HEK293 (cell line): Measurements from ENCODE around the gene RAB20.

ENCODE experiments used
- CTCF ChIA-PET: fragments of 350-600 bp; formaldehyde crosslinking; extraction: SDS; loops from one replicate; lab custom pipeline; 2021; ENCODE audit warnings: antibody characterized with exemption; lab: Yijun Ruan, JAX
- POLR2A ChIA-PET: fragments of 300-600 bp; formaldehyde crosslinking; extraction: SDS; loops from one replicate; lab custom pipeline; 2020; ENCODE audit warnings: antibody characterized with exemption, inconsistent platforms; lab: Yijun Ruan, JAX
- H3K27ac ChIP-seq: fragments of 200-500 bp; sonication (Bioruptor generic); 2 replicates; pipeline ENCODE4 v1.5.1; 2014; ENCODE audit warnings: low read depth, low read length, control low read depth, inconsistent platforms; ENCODE audit errors: extremely low read depth
- H3K36me3 ChIP-seq, 2 experiments: fragments of 200-500 bp in 1 of 2; sonication (Bioruptor generic) in 1 of 2; 1 replicate in 1 of 2; 2 replicates in 1 of 2; pipeline ENCODE4 v1.5.1; 2014 to 2017; ENCODE audit warnings: inconsistent platforms in 2 of 2, low read length in 2 of 2; ENCODE audit not compliant: control insufficient read depth in 2 of 2, insufficient read depth in 1 of 2
- H3K4me1 ChIP-seq: fragments of 200-500 bp; sonication (Bioruptor generic); 2 replicates; pipeline ENCODE4 v1.5.1; 2014; ENCODE audit warnings: mild to moderate bottlenecking, low read length, inconsistent platforms; ENCODE audit not compliant: control insufficient read depth, insufficient read depth
- H3K4me3 ChIP-seq: 2 replicates; pipeline ENCODE4 v1.5.1; 2011; ENCODE audit warnings: low read depth, mild to moderate bottlenecking, control low read depth, low read length, moderate library complexity
- H3K9me3 ChIP-seq: fragments of 200-500 bp; sonication (Bioruptor generic); 2 replicates; pipeline ENCODE4 v1.5.1; 2014; ENCODE audit warnings: low read depth, low read length, inconsistent platforms; ENCODE audit not compliant: control insufficient read depth, insufficient read depth
- EGR2 ChIP-seq: fragments of 450-650 bp; formaldehyde crosslinking; IDR thresholded peaks from 2 replicates; pipeline ENCODE4 v1.5.1; 2016; ENCODE audit warnings: low read depth, missing biosample characterization, missing genetic modification characterization
- FEZF1 ChIP-seq: fragments of 450-650 bp; formaldehyde crosslinking; IDR thresholded peaks from 2 replicates; pipeline ENCODE4 v1.5.1; 2016; ENCODE audit warnings: missing biosample characterization, missing genetic modification characterization
- YY1 ChIP-seq: fragments of 450-650 bp; formaldehyde crosslinking; IDR thresholded peaks from 2 replicates; pipeline ENCODE4 v1.5.1; 2018; ENCODE audit warnings: missing biosample characterization, missing genetic modification characterization
- ZBTB48 ChIP-seq: fragments of 450-650 bp; formaldehyde crosslinking; IDR thresholded peaks from 2 replicates; pipeline ENCODE4 v1.5.1; 2016; ENCODE audit warnings: missing biosample characterization, missing genetic modification characterization
- ZFHX2 ChIP-seq: fragments of 450-650 bp; formaldehyde crosslinking; conservative IDR thresholded peaks from 2 replicates; pipeline ENCODE4 v1.5.1; 2016; ENCODE audit warnings: missing biosample characterization, missing genetic modification characterization
- ZNF146 ChIP-seq: fragments of 450-650 bp; formaldehyde crosslinking; IDR thresholded peaks from 2 replicates; pipeline ENCODE4 v1.5.1; 2016; ENCODE audit warnings: missing biosample characterization, missing genetic modification characterization
- ZNF169 ChIP-seq: fragments of 450-650 bp; formaldehyde crosslinking; IDR thresholded peaks from 2 replicates; pipeline ENCODE4 v1.5.1; 2016; ENCODE audit warnings: missing biosample characterization, missing genetic modification characterization
- ZNF184 ChIP-seq: fragments of 450-650 bp; IDR thresholded peaks from 2 replicates; pipeline ENCODE4 v1.5.1; 2018; ENCODE audit warnings: missing biosample characterization, mild to moderate bottlenecking, missing genetic modification characterization
- ZNF24 ChIP-seq: fragments of 450-650 bp; formaldehyde crosslinking; IDR thresholded peaks from 2 replicates; pipeline ENCODE4 v1.5.1; 2016; ENCODE audit warnings: missing biosample characterization, missing genetic modification characterization
- ZNF292 ChIP-seq: fragments of 450-650 bp; formaldehyde crosslinking; IDR thresholded peaks from 2 replicates; pipeline ENCODE4 v1.5.1; 2016; ENCODE audit warnings: low read depth, missing biosample characterization, missing genetic modification characterization, borderline replicate concordance
- ZNF549 ChIP-seq: fragments of 450-650 bp; IDR thresholded peaks from 2 replicates; pipeline ENCODE4 v1.5.1; 2018; ENCODE audit warnings: missing biosample characterization, missing genetic modification characterization, mild to moderate bottlenecking, inconsistent platforms, moderate library complexity
- ZNF558 ChIP-seq: fragments of 450-650 bp; formaldehyde crosslinking; IDR thresholded peaks from 2 replicates; pipeline ENCODE4 v1.5.1; 2016; ENCODE audit warnings: missing biosample characterization, missing genetic modification characterization
- ZNF560 ChIP-seq: fragments of 450-650 bp; formaldehyde crosslinking; IDR thresholded peaks from 2 replicates; pipeline ENCODE4 v1.5.1; 2017; ENCODE audit warnings: missing biosample characterization, missing genetic modification characterization, borderline replicate concordance
- ZNF580 ChIP-seq: fragments of 450-650 bp; formaldehyde crosslinking; IDR thresholded peaks from 2 replicates; pipeline ENCODE4 v1.5.1; 2016; ENCODE audit warnings: missing biosample characterization, missing genetic modification characterization
- ZNF692 ChIP-seq: fragments of 450-650 bp; formaldehyde crosslinking; IDR thresholded peaks from 2 replicates; pipeline ENCODE4 v1.5.1; 2016; ENCODE audit warnings: missing biosample characterization, missing genetic modification characterization
- ZSCAN16 ChIP-seq: fragments of 450-650 bp; formaldehyde crosslinking; IDR thresholded peaks from 2 replicates; pipeline ENCODE4 v1.5.1; 2016; ENCODE audit warnings: missing biosample characterization, missing genetic modification characterization
- TF ChIP-seq, protein P1 (sequence below): fragments of 450-650 bp; formaldehyde crosslinking; IDR thresholded peaks from 2 replicates; pipeline ENCODE4 v1.5.1; 2017; ENCODE audit warnings: missing biosample characterization, missing genetic modification characterization
- TF ChIP-seq, protein P2 (sequence below): fragments of 450-650 bp; formaldehyde crosslinking; conservative IDR thresholded peaks from 2 replicates; pipeline ENCODE4 v1.5.1; 2016; ENCODE audit warnings: low read depth, missing biosample characterization, missing genetic modification characterization

RAB20 gene

GRCh38 chr13:110492679-110493593 is 68.6 kb downstream of the RAB20 start:
- Histone ChIP-seq H3K27ac (no peak overlapping the region), H3K4me1 (no peaks in the 10 kb centered on the region), H3K9me3 (no peaks in the 10 kb centered on the region), H3K36me3 (peaks cover 0 to 51% of the 10 kb centered on the region in 2 experiments; a peak in 2 of 3 replicates), H3K4me3 (no peak overlapping the region)
- ChIA-PET CTCF (no interaction called here), POLR2A (no interaction called here)
- peak; percentile 73 for TF ChIP-seq EGR2
- no peak for TF ChIP-seq ZNF24 (tag by site-specific recombination)
- TF ChIP-seq ZFHX2 (tag by site-specific recombination) = peak; percentile 60
- TF ChIP-seq, protein P1, sequence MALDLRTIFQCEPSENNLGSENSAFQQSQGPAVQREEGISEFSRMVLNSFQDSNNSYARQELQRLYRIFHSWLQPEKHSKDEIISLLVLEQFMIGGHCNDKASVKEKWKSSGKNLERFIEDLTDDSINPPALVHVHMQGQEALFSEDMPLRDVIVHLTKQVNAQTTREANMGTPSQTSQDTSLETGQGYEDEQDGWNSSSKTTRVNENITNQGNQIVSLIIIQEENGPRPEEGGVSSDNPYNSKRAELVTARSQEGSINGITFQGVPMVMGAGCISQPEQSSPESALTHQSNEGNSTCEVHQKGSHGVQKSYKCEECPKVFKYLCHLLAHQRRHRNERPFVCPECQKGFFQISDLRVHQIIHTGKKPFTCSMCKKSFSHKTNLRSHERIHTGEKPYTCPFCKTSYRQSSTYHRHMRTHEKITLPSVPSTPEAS (tag by site-specific recombination) = no peak

DNA sequence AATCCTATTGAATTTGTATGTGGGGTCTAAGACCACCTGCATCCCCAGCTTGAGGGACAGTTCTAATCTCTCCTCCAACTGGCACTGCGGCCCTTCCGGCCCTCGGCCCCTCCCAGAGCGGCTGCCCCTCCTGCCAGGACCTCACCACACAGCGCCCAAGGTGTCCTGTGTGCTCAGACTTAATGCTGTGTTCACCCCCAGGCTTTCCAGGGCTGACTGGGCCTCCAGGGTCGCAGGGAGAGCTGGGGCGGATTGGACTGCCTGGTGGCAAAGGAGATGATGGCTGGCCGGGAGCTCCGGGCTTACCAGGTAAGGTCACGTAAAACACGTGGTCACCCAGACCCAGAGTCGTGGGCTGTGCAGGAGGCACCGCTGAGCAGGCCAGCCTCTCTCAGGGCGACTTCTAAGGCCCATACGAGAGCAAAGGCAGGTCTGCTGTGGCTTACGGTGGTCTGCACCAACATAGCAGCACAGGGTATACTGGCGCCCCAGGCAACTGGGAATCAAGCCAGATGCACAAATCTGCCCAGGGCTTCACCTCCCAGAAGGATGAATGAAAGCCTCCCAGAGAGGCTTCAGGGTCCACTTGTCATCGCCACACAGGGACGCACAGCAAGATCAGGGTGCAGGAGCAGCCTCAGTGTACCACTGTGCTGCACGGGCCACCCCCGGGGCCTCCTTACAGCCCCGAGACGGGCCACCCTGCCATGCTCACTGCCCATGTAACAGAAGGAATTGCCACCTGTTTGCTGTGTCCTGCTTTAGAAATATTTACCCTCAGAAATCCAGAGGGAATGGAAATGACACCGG is 69.4 kb downstream of the RAB20 start:
- H3K4me3 ChIP-seq = no peak overlapping the region
- no peak for TF ChIP-seq ZSCAN16 (tag by site-specific recombination)
- TF ChIP-seq, protein P2, sequence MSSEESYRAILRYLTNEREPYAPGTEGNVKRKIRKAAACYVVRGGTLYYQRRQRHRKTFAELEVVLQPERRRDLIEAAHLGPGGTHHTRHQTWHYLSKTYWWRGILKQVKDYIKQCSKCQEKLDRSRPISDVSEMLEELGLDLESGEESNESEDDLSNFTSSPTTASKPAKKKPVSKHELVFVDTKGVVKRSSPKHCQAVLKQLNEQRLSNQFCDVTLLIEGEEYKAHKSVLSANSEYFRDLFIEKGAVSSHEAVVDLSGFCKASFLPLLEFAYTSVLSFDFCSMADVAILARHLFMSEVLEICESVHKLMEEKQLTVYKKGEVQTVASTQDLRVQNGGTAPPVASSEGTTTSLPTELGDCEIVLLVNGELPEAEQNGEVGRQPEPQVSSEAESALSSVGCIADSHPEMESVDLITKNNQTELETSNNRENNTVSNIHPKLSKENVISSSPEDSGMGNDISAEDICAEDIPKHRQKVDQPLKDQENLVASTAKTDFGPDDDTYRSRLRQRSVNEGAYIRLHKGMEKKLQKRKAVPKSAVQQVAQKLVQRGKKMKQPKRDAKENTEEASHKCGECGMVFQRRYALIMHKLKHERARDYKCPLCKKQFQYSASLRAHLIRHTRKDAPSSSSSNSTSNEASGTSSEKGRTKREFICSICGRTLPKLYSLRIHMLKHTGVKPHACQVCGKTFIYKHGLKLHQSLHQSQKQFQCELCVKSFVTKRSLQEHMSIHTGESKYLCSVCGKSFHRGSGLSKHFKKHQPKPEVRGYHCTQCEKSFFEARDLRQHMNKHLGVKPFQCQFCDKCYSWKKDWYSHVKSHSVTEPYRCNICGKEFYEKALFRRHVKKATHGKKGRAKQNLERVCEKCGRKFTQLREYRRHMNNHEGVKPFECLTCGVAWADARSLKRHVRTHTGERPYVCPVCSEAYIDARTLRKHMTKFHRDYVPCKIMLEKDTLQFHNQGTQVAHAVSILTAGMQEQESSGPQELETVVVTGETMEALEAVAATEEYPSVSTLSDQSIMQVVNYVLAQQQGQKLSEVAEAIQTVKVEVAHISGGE = no peak
- no peak for TF ChIP-seq ZNF580 (tag by site-specific recombination)
- no peak for TF ChIP-seq ZNF184 (tag by site-specific recombination)
- TF ChIP-seq ZNF692 (tag by site-specific recombination) = no peak
- TF ChIP-seq FEZF1 (tag by site-specific recombination) = no peak
- no peak for TF ChIP-seq ZNF549 (tag by site-specific recombination)
- TF ChIP-seq ZNF292 (tag by site-specific recombination) = no peak
- no peak for TF ChIP-seq ZNF146 (tag by site-specific recombination)
- TF ChIP-seq YY1 (tag by site-specific recombination) = no peak
- TF ChIP-seq ZBTB48 (tag by site-specific recombination) = no peak
- TF ChIP-seq ZNF558 (tag by site-specific recombination) = no peak
- no peak for TF ChIP-seq ZNF560 (tag by site-specific recombination)
- no peak for TF ChIP-seq ZNF169
- TF ChIP-seq, all 188 proteins: peak for 0
- ChIA-PET CTCF (no interaction called here), POLR2A (no interaction called here)
- no peaks in the 10 kb centered on the region for H3K9me3 ChIP-seq
- H3K36me3 ChIP-seq = peaks cover 0 to 46% of the 10 kb centered on the region in 2 experiments; a peak in 2 of 3 replicates
- H3K4me1 ChIP-seq = no peaks in the 10 kb centered on the region
- H3K27ac ChIP-seq = no peak overlapping the region
